Measurements from ENCODE around the gene WSCD2.

WSCD2 gene

DNA sequence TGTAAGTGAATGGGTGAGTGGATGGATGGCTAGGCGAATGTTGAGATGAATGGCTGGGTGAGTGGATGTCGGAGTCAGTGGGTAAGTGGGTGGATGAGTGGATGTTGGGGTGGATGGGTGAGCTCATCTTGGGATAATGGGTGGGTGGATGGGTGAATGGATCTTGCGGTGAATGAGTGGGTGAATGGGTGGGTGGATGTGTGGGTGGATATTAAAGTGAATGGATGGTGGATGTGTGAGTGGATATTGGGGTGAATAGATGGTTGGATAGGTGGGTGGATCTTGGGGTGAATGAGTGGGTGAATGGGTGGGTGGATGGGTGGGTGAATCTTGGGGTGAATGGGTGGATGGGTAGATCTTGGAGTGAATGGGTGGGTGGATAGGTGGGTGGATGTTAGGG is 158.1 kb downstream of the WSCD2 start:
- DNase-seq (ENCODE audit: insufficient read length, low spot score) = no peak
- no peak for FAIRE-seq

GRCh38 chr12:108289350-108290161 is 160.5 kb downstream of the WSCD2 start:
- DNase-seq (ENCODE audit: insufficient read length, low spot score) = no peak
- FAIRE-seq = no peak
- no peak for TF ChIP-seq POLR2A (IDR thresholded peaks at IDR 0.05; ENCODE audit: low read depth, low read length)

More for the DNA sequence above, 158.1 kb downstream of the WSCD2 start:
- TF ChIP-seq POLR2A (IDR thresholded peaks at IDR 0.05; ENCODE audit: low read depth, low read length) = no peak

DNA sequence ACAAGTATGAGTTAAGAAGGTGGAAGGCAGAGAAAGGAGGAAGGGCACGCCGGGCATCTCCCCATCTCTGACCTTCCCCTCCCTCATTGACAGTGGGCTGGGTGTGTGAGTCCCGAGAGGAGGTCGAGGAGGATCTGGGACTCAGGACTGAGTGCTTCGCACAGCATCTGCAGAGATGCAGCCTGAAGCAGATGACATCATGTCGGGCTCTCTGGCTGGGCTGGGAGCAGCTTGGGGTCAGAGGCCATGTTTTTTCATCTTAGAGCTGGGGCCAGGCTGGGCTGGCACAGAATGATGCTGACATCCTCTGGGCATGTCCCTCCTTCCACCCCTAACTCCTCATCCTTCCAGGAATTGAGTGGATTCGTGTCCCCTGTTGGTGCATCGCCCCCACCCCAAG is 166.6 kb downstream of the WSCD2 start:
- FAIRE-seq (no peak), DNase-seq (ENCODE audit: insufficient read length, low spot score) (no peak)
- no peak for TF ChIP-seq POLR2A (IDR thresholded peaks at IDR 0.05; ENCODE audit: low read depth, low read length)

- DNase-seq (ENCODE audit: insufficient read length, low spot score) (no peak), FAIRE-seq (no peak)
- no peak for TF ChIP-seq POLR2A (IDR thresholded peaks at IDR 0.05; ENCODE audit: low read depth, low read length)
Measured at GRCh38 chr12:108296945-108297344, 167.9 kb downstream of the WSCD2 start.

DNA sequence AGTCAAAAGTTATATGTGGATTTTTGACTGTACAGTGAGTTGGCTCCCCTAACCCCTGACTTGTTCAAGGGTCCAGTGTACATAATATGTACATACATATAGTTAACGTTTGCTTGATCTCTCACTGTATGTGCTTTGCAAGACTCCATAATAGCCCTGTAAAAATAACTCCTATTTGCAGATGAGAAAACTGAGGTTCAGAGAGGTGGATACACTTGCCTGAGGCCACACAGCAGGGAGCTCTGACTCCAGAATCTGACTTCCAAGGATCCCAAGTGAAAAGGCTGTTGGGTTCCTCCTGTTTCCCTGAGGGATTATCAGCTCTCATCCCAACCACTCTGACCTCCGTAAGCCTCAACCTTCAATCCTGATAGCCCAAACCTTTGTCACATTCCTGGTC is 168.3 kb downstream of the WSCD2 start:
- no peak for FAIRE-seq
- TF ChIP-seq POLR2A (IDR thresholded peaks at IDR 0.05; ENCODE audit: low read depth, low read length) = no peak
- no peak for DNase-seq (ENCODE audit: insufficient read length, low spot score)

DNA sequence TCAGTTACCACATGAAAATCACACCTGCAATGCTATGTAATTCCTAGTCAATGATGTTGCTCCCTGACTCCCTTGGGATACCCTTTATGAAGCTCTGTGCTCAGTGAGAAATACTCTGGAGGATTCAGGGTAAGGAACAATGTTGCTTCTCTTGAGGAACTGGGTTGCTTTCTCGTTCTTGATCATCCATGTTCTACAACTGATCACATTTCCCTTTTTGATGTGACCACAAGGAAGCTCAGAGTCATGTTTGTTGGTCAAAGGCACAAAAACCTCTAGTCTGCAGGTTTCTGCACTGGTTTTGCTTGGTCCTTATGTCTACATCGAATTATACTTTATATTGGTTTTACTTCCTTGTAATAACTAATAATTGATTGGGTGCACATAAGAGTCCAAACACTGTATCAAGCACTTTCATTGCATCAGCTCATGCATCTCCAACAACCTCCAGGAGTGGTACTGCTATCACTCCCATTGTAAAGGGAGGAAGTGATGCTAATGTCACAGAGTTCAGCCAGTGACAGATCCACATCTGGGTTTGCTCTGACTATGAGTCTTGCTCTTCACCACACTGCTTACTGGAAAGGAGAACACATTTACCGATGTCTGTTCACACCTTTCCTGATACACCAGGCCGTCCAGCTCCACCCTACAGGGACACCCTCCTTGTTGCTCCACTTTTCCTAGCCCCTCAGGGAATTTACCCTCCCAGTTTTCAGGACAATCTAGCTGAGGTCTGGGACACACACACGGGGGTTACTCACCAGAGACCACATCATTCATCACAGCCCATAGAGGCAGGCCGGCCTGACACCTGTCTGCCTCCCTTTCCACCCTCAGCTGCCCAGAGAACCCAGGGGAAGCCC is 169.0 kb downstream of the WSCD2 start:
- DNase-seq (ENCODE audit: insufficient read length, low spot score) = no peak
- FAIRE-seq = no peak
- no peak for TF ChIP-seq POLR2A (IDR thresholded peaks at IDR 0.05; ENCODE audit: low read depth, low read length)

- FAIRE-seq = no peak
- TF ChIP-seq POLR2A (IDR thresholded peaks at IDR 0.05; ENCODE audit: low read depth, low read length) = no peak
- no peak for DNase-seq (ENCODE audit: insufficient read length, low spot score)
Measured at GRCh38 chr12:108298761-108299275, 169.7 kb downstream of the WSCD2 start.

GRCh38 chr12:108299516-108299915 is 170.4 kb downstream of the WSCD2 start:
- FAIRE-seq (no peak), DNase-seq (ENCODE audit: insufficient read length, low spot score) (no peak)
- TF ChIP-seq POLR2A (IDR thresholded peaks at IDR 0.05; ENCODE audit: low read depth, low read length) = no peak
